WTC11 (cell line): Measurements from ENCODE around the gene AADACL3.

Experiments used
- HMGA2 ChIP-seq: fragments of 250-450 bp; sonication (Bioruptor Pico); IDR thresholded peaks from 2 replicates; pipeline ENCODE4 v1.4.0; 2021; ENCODE audit warnings: mild to moderate bottlenecking, moderate library complexity
- TF ChIP-seq, protein P1 (sequence below): sonication (generic); formaldehyde crosslinking; IDR thresholded peaks from 2 replicates; pipeline ENCODE4 v1.8.0; 2022; ENCODE audit warnings: mild to moderate bottlenecking, missing genetic modification reagents
- TF ChIP-seq, protein P2 (sequence below): fragments of 200-600 bp; IDR thresholded peaks from 2 replicates; pipeline ENCODE4 v1.8.0; 2022; ENCODE audit warnings: antibody characterized with exemption
- TF ChIP-seq, protein P3 (sequence below): sonication (generic); formaldehyde crosslinking; IDR thresholded peaks from 2 replicates; pipeline ENCODE4 v1.8.0; 2023; ENCODE audit warnings: missing genetic modification reagents, mild to moderate bottlenecking, borderline replicate concordance

DNA sequence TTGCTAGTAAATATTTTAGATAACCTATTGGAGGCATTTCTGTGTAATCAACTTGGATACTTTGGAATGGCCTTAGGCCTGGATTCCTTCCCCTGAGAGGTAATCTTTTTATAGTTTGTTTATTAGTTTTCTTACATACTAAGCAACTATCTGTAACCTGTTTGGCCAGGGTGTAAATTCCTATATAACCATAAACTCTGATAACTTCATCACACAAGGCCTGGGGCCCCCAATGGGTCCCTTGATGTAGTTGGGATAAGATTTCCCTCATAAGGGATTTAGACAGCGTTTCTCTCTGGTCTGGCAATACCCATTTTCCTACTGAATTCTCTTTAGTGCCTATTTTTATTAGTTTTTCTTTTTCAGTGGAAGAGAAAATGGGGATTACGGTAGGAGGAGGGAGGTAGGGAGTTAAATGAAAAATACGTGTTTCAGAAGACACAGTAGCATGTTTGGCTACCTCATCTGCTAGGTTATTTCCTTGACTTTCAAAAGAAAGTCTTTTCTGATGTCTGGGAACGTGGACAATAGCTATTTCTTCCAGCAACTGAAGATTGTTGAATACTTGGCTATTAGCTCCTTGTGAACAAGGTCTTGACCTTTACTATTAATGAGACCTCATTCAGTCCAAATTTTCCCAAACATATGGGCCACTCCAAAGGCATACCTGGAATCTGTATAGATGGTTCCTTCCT is 7.4 kb upstream of the AADACL3 start:
- TF ChIP-seq, protein P1, sequence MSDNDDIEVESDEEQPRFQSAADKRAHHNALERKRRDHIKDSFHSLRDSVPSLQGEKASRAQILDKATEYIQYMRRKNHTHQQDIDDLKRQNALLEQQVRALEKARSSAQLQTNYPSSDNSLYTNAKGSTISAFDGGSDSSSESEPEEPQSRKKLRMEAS (CRISPR knock-in tag): no peak
- TF ChIP-seq, protein P2, sequence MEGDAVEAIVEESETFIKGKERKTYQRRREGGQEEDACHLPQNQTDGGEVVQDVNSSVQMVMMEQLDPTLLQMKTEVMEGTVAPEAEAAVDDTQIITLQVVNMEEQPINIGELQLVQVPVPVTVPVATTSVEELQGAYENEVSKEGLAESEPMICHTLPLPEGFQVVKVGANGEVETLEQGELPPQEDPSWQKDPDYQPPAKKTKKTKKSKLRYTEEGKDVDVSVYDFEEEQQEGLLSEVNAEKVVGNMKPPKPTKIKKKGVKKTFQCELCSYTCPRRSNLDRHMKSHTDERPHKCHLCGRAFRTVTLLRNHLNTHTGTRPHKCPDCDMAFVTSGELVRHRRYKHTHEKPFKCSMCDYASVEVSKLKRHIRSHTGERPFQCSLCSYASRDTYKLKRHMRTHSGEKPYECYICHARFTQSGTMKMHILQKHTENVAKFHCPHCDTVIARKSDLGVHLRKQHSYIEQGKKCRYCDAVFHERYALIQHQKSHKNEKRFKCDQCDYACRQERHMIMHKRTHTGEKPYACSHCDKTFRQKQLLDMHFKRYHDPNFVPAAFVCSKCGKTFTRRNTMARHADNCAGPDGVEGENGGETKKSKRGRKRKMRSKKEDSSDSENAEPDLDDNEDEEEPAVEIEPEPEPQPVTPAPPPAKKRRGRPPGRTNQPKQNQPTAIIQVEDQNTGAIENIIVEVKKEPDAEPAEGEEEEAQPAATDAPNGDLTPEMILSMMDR: no peak
- TF ChIP-seq, protein P3, sequence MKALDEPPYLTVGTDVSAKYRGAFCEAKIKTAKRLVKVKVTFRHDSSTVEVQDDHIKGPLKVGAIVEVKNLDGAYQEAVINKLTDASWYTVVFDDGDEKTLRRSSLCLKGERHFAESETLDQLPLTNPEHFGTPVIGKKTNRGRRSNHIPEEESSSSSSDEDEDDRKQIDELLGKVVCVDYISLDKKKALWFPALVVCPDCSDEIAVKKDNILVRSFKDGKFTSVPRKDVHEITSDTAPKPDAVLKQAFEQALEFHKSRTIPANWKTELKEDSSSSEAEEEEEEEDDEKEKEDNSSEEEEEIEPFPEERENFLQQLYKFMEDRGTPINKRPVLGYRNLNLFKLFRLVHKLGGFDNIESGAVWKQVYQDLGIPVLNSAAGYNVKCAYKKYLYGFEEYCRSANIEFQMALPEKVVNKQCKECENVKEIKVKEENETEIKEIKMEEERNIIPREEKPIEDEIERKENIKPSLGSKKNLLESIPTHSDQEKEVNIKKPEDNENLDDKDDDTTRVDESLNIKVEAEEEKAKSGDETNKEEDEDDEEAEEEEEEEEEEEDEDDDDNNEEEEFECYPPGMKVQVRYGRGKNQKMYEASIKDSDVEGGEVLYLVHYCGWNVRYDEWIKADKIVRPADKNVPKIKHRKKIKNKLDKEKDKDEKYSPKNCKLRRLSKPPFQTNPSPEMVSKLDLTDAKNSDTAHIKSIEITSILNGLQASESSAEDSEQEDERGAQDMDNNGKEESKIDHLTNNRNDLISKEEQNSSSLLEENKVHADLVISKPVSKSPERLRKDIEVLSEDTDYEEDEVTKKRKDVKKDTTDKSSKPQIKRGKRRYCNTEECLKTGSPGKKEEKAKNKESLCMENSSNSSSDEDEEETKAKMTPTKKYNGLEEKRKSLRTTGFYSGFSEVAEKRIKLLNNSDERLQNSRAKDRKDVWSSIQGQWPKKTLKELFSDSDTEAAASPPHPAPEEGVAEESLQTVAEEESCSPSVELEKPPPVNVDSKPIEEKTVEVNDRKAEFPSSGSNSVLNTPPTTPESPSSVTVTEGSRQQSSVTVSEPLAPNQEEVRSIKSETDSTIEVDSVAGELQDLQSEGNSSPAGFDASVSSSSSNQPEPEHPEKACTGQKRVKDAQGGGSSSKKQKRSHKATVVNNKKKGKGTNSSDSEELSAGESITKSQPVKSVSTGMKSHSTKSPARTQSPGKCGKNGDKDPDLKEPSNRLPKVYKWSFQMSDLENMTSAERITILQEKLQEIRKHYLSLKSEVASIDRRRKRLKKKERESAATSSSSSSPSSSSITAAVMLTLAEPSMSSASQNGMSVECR: no peak
- no peak for TF ChIP-seq HMGA2 (CRISPR knock-in tag)
